ENCODE data around the gene FGD2.

FGD2 gene

GRCh38 chr6:37005827-37006567, 542 bp downstream of the FGD2 start:
- DNase-seq: no peak
- Histone ChIP-seq H3K27ac (no peak overlapping the region), H3K36me3 (no peaks in the 10 kb centered on the region), H3K4me3 (ENCODE audit: low read depth, low read length) (no peak overlapping the region), H3K27me3 (ENCODE audit: insufficient read depth, low read depth, severe bottlenecking) (no peaks in the 10 kb centered on the region), H3K9me3 (ENCODE audit: severe bottlenecking) (no peaks in the 10 kb centered on the region)
- no peak for TF ChIP-seq CTCF (IDR thresholded peaks at IDR 0.05; ENCODE audit: low read depth, low read length)

- H3K4me3 ChIP-seq (ENCODE audit: low read depth, low read length): no peak overlapping the region
These were observed 1.4 kb downstream of the FGD2 start for GRCh38 chr6:37006793-37007339.

GRCh38 chr6:37007340-37008043, 2.0 kb downstream of the FGD2 start:
- H3K36me3 ChIP-seq: no peaks in the 10 kb centered on the region
- H3K4me3 ChIP-seq (ENCODE audit: low read depth, low read length): no peak overlapping the region

More at GRCh38 chr6:37006793-37007339, 1.4 kb downstream of the FGD2 start:
- no peak for DNase-seq
- H3K27me3 ChIP-seq (ENCODE audit: insufficient read depth, low read depth, severe bottlenecking): no peaks in the 10 kb centered on the region
- TF ChIP-seq CTCF (IDR thresholded peaks at IDR 0.05; ENCODE audit: low read depth, low read length): no peak
- no peak overlapping the region for H3K27ac ChIP-seq
- no peaks in the 10 kb centered on the region for H3K36me3 ChIP-seq
- H3K9me3 ChIP-seq (ENCODE audit: severe bottlenecking): no peaks in the 10 kb centered on the region

GRCh38 chr6:37008484-37009465, 3.3 kb downstream of the FGD2 start:
- no peak overlapping the region for H3K27ac ChIP-seq
- H3K36me3 ChIP-seq: no peaks in the 10 kb centered on the region
- H3K4me3 ChIP-seq (ENCODE audit: low read depth, low read length): no peak overlapping the region
- H3K9me3 ChIP-seq (ENCODE audit: severe bottlenecking): no peaks in the 10 kb centered on the region
- no peak for TF ChIP-seq CTCF (IDR thresholded peaks at IDR 0.05; ENCODE audit: low read depth, low read length)
- no peak for DNase-seq
- H3K27me3 ChIP-seq (ENCODE audit: insufficient read depth, low read depth, severe bottlenecking): no peaks in the 10 kb centered on the region

More at GRCh38 chr6:37007340-37008043, 2.0 kb downstream of the FGD2 start:
- no peak for DNase-seq
- Histone ChIP-seq H3K27ac (no peak overlapping the region), H3K9me3 (ENCODE audit: severe bottlenecking) (no peaks in the 10 kb centered on the region), H3K27me3 (ENCODE audit: insufficient read depth, low read depth, severe bottlenecking) (no peaks in the 10 kb centered on the region)
- no peak for TF ChIP-seq CTCF (IDR thresholded peaks at IDR 0.05; ENCODE audit: low read depth, low read length)

- no peaks in the 10 kb centered on the region for H3K9me3 ChIP-seq (ENCODE audit: severe bottlenecking)
- no peak overlapping the region for H3K27ac ChIP-seq
- no peak for DNase-seq
- H3K36me3 ChIP-seq: no peaks in the 10 kb centered on the region
- no peak overlapping the region for H3K4me3 ChIP-seq (ENCODE audit: low read depth, low read length)
- H3K27me3 ChIP-seq (ENCODE audit: insufficient read depth, low read depth, severe bottlenecking): no peaks in the 10 kb centered on the region
- no peak for TF ChIP-seq CTCF (IDR thresholded peaks at IDR 0.05; ENCODE audit: low read depth, low read length)
These were observed 5.0 kb downstream of the FGD2 start for GRCh38 chr6:37010402-37010892.
